ENCODE results near the gene IP6K3. TPM values are rescaled to one million over a fixed set of nuclear protein-coding genes. Genes with fewer than 3 reads are reported as not detected.

Gene IP6K3
- polyA plus RNA-seq, 2 donors, result 0.65 to 0.96 TPM

GRCh38 chr6:33771146-33772081 lies 24.7 kb upstream of the IP6K3 start:
- Histone ChIP-seq H3K4me1 (ENCODE audit: control insufficient read depth in 2 of 2, insufficient read depth in 2 of 2, low read length in 1 of 2) (peaks cover 0 to 15% of the 10 kb centered on the region in 2 donors), H3K36me3 (ENCODE audit: control insufficient read depth in 2 of 2, insufficient read depth in 2 of 2, low read length in 1 of 2) (peaks cover 10 to 27% of the 10 kb centered on the region in 2 donors), H3K4me3 (ENCODE audit: low read depth in 1 of 2, low read length in 2 of 2) (no peak overlapping the region), H3K27ac (ENCODE audit: low read depth in 2 of 2, low read length in 1 of 2) (peak overlapping the region; percentile 56 to 72), H3K27me3 (ENCODE audit: control insufficient read depth in 1 of 2, insufficient read depth in 2 of 2, low read length in 2 of 2) (no peaks in the 10 kb centered on the region), H3K9me3 (ENCODE audit: control insufficient read depth in 2 of 2, insufficient read depth in 1 of 2, low read depth in 1 of 2, low read length in 1 of 2) (peaks cover 0 to 5% of the 10 kb centered on the region in 2 donors)
- WGBS, 2 donors, result 12 to 19% methylated on average over 46 to 47 of the region's 47 CpGs

DNA sequence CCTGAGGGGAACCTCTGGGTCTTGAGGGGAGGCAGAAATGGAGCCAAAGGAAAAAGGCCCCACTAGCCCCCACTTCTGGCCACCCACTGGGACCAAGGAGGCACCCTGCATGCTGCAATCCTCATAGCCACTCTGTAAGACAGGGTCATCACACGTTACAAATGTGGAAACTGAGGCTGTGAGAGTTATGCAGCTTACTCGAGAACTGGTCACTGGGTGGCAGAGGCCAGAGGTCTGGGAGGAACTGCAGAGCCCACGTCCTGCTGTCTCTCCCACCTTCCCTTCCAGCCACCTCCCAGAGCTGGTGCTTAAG lies 24.1 kb upstream of the IP6K3 start:
- no peaks in the 10 kb centered on the region for H3K27me3 ChIP-seq (ENCODE audit: control insufficient read depth in 1 of 2, insufficient read depth in 2 of 2, low read length in 2 of 2)
- WGBS, 2 donors, result 44 to 55% methylated on average over 3 of the region's 3 CpGs
- no peak overlapping the region for H3K4me3 ChIP-seq (ENCODE audit: low read depth in 1 of 2, low read length in 2 of 2)
- peaks cover 7 to 21% of the 10 kb centered on the region in 2 donors for H3K36me3 ChIP-seq (ENCODE audit: control insufficient read depth in 2 of 2, insufficient read depth in 2 of 2, low read length in 1 of 2)
- H3K9me3 ChIP-seq (ENCODE audit: control insufficient read depth in 2 of 2, insufficient read depth in 1 of 2, low read depth in 1 of 2, low read length in 1 of 2), result peaks cover 0 to 5% of the 10 kb centered on the region in 2 donors
- peaks cover 0 to 15% of the 10 kb centered on the region in 2 donors for H3K4me1 ChIP-seq (ENCODE audit: control insufficient read depth in 2 of 2, insufficient read depth in 2 of 2, low read length in 1 of 2)
- H3K27ac ChIP-seq (ENCODE audit: low read depth in 2 of 2, low read length in 1 of 2), result peak overlapping the region; percentile 56 to 61

GRCh38 chr6:33770124-33770832 lies 23.6 kb upstream of the IP6K3 start:
- WGBS, 2 donors, result 33 to 38% methylated on average over 14 of the region's 14 CpGs
- Histone ChIP-seq H3K27me3 (ENCODE audit: control insufficient read depth in 1 of 2, insufficient read depth in 2 of 2, low read length in 2 of 2) (no peaks in the 10 kb centered on the region), H3K4me3 (ENCODE audit: low read depth in 1 of 2, low read length in 2 of 2) (no peak overlapping the region), H3K27ac (ENCODE audit: low read depth in 2 of 2, low read length in 1 of 2) (peak overlapping the region; percentile 56 to 61), H3K36me3 (ENCODE audit: control insufficient read depth in 2 of 2, insufficient read depth in 2 of 2, low read length in 1 of 2) (peaks cover 4 to 18% of the 10 kb centered on the region in 2 donors), H3K9me3 (ENCODE audit: control insufficient read depth in 2 of 2, insufficient read depth in 1 of 2, low read depth in 1 of 2, low read length in 1 of 2) (peaks cover 0 to 5% of the 10 kb centered on the region in 2 donors), H3K4me1 (ENCODE audit: control insufficient read depth in 2 of 2, insufficient read depth in 2 of 2, low read length in 1 of 2) (peaks cover 0 to 15% of the 10 kb centered on the region in 2 donors)

DNA sequence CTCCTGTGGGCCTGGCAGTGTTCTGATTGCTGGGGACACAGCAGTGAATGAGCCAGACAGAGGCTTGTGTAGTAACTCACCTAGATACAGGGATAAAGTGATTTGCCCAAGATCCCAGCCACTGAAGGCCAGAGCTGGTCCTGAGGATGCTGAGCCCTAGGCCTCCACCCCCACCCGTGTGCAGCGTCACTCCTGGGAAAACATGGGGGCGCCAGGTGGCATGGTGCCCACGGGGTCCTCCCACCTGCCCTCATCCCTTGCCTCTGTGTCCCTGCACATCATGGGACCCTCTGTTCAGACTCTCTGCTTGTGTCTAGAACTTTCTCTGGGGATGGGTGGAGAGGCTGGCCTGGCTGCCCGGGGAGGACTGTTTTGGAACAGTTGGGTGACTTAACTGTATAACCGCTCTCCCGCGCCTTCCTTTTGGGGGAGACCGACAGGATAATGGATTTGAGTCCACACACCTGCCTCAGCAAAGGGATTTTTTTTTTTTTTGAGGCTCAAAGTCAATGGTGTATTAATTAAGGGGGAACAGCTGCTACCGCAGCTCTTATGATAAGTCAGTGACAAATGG lies 22.6 kb upstream of the IP6K3 start:
- Histone ChIP-seq H3K4me3 (ENCODE audit: low read depth in 1 of 2, low read length in 2 of 2) (no peak overlapping the region), H3K27me3 (ENCODE audit: control insufficient read depth in 1 of 2, insufficient read depth in 2 of 2, low read length in 2 of 2) (no peaks in the 10 kb centered on the region), H3K36me3 (ENCODE audit: control insufficient read depth in 2 of 2, insufficient read depth in 2 of 2, low read length in 1 of 2) (peaks cover 0 to 11% of the 10 kb centered on the region in 2 donors), H3K4me1 (ENCODE audit: control insufficient read depth in 2 of 2, insufficient read depth in 2 of 2, low read length in 1 of 2) (peaks cover 0 to 15% of the 10 kb centered on the region in 2 donors), H3K27ac (ENCODE audit: low read depth in 2 of 2, low read length in 1 of 2) (no peak overlapping the region), H3K9me3 (ENCODE audit: control insufficient read depth in 2 of 2, insufficient read depth in 1 of 2, low read depth in 1 of 2, low read length in 1 of 2) (peaks cover 0 to 5% of the 10 kb centered on the region in 2 donors)
- 74 to 75% methylated on average over 10 of the region's 10 CpGs for WGBS, 2 donors

GRCh38 chr6:33768644-33769120 lies 22.0 kb upstream of the IP6K3 start:
- Histone ChIP-seq H3K27me3 (ENCODE audit: control insufficient read depth in 1 of 2, insufficient read depth in 2 of 2, low read length in 2 of 2) (no peaks in the 10 kb centered on the region), H3K36me3 (ENCODE audit: control insufficient read depth in 2 of 2, insufficient read depth in 2 of 2, low read length in 1 of 2) (peaks cover 0 to 8% of the 10 kb centered on the region in 2 donors), H3K27ac (ENCODE audit: low read depth in 2 of 2, low read length in 1 of 2) (no peak overlapping the region), H3K4me3 (ENCODE audit: low read depth in 1 of 2, low read length in 2 of 2) (no peak overlapping the region), H3K4me1 (ENCODE audit: control insufficient read depth in 2 of 2, insufficient read depth in 2 of 2, low read length in 1 of 2) (peaks cover 0 to 15% of the 10 kb centered on the region in 2 donors), H3K9me3 (ENCODE audit: control insufficient read depth in 2 of 2, insufficient read depth in 1 of 2, low read depth in 1 of 2, low read length in 1 of 2) (peaks cover 0 to 5% of the 10 kb centered on the region in 2 donors)
- WGBS, 2 donors, result 30 to 33% methylated on average over 7 of the region's 7 CpGs

DNA sequence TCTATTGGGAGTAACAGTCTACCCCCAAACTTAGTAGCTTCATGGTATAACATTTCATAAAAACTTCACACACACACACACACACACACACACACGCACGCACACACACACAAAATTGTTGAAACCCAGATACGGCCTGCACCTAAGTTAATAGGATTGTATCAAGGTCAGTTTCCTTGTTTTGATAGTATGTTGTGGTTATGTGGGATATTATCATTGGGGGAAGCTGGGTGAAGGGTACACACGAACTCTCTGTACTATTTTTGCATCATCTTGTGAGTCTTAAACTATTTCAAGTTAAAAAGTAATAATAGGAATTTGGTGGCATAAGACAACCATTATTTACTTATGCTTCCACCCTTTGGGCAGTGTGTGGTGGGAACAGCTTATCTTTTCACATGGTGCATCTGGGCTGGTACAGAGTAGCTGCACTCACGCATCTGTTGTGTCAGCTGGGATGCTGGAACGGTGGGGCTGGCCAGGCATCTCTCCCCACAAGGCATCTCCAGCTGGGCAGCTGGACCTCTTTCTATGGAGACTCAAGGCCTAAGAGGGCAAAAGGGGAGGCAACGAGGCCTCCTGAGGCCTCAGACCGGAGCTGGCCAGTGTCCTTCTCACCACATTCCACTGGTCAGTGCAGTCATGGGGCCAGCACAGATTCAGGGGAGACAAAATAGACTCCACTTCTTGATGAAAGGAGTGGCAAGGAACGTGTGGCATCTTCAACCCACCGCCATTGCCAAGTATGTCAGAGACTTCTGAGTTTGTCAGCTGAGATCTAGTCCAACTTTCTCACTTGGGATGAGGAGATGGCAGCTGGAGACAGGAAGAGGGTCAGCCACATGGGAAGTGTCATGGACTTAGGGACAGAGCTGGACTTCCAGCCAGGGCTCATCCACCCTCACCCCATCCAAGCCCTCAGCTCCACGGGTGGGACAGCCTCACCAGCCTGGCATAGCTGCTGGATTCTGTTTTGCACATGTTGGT lies 20.5 kb upstream of the IP6K3 start:
- no peaks in the 10 kb centered on the region for H3K36me3 ChIP-seq (ENCODE audit: control insufficient read depth in 2 of 2, insufficient read depth in 2 of 2, low read length in 1 of 2)

DNA sequence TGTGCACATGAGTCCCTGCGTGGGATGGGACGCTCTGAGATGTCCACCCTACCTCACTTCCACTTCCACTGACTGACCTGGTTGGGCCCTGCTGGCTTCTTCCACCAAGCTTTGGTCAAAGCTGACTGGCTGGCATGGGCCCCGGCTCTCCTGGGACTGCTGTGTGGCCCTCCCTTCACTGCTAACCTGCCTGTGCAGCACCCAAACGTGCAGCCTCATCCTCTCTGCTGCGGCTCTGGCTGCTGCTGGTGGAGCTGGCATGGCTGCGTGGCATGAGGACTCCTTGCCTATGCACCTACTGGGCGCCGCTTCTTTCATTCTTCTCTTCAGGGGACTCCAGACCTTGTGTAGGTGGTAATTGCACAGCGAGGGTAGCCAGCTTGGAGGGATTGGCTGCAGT lies 18.7 kb upstream of the IP6K3 start:
- H3K36me3 ChIP-seq (ENCODE audit: control insufficient read depth in 2 of 2, insufficient read depth in 2 of 2, low read length in 1 of 2), result no peaks in the 10 kb centered on the region
- 88 to 91% methylated on average over 9 of the region's 9 CpGs for WGBS, 2 donors
- H3K27me3 ChIP-seq (ENCODE audit: control insufficient read depth in 1 of 2, insufficient read depth in 2 of 2, low read length in 2 of 2), result no peaks in the 10 kb centered on the region
- H3K9me3 ChIP-seq (ENCODE audit: control insufficient read depth in 2 of 2, insufficient read depth in 1 of 2, low read depth in 1 of 2, low read length in 1 of 2), result peaks cover 0 to 5% of the 10 kb centered on the region in 2 donors
- H3K4me3 ChIP-seq (ENCODE audit: low read depth in 1 of 2, low read length in 2 of 2), result no peak overlapping the region
- peaks cover 0 to under 1% of the 10 kb centered on the region in 2 donors for H3K4me1 ChIP-seq (ENCODE audit: control insufficient read depth in 2 of 2, insufficient read depth in 2 of 2, low read length in 1 of 2)
- no peak overlapping the region for H3K27ac ChIP-seq (ENCODE audit: low read depth in 2 of 2, low read length in 1 of 2)

More for the DNA sequence above, 20.5 kb upstream of the IP6K3 start:
- Histone ChIP-seq H3K9me3 (ENCODE audit: control insufficient read depth in 2 of 2, insufficient read depth in 1 of 2, low read depth in 1 of 2, low read length in 1 of 2) (peaks cover 0 to 5% of the 10 kb centered on the region in 2 donors), H3K27me3 (ENCODE audit: control insufficient read depth in 1 of 2, insufficient read depth in 2 of 2, low read length in 2 of 2) (no peaks in the 10 kb centered on the region), H3K4me1 (ENCODE audit: control insufficient read depth in 2 of 2, insufficient read depth in 2 of 2, low read length in 1 of 2) (peaks cover 0 to 11% of the 10 kb centered on the region in 2 donors), H3K4me3 (ENCODE audit: low read depth in 1 of 2, low read length in 2 of 2) (no peak overlapping the region), H3K27ac (ENCODE audit: low read depth in 2 of 2, low read length in 1 of 2) (no peak overlapping the region)
- 76 to 81% methylated on average over 11 of the region's 11 CpGs for WGBS, 2 donors

DNA sequence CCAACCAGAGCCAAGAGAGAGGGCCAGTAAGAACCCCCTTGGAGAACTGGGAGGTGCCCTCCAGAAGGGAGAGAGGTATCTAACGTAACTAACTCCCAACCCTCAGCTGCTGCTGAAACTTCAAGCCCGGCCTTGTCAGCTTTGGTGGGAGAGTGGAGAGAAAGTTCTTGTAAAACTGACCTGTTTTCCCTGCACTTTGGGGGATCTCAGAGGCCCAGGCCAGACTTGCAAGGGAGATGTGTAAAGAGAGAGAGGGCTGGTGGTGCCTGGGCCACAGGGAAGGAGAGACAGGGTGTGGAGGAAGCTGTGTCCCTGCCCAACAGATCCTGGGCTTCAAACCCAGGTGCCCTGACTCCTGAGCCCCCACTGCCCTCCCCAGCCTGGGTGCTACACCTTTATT lies 17.3 kb upstream of the IP6K3 start:
- H3K9me3 ChIP-seq (ENCODE audit: control insufficient read depth in 2 of 2, insufficient read depth in 1 of 2, low read depth in 1 of 2, low read length in 1 of 2), result peaks cover 0 to 5% of the 10 kb centered on the region in 2 donors
- H3K4me3 ChIP-seq (ENCODE audit: low read depth in 1 of 2, low read length in 2 of 2), result no peak overlapping the region
- WGBS, 2 donors, result 81 to 82% methylated on average over 2 of the region's 2 CpGs

More for the DNA sequence above, 17.3 kb upstream of the IP6K3 start:
- Histone ChIP-seq H3K4me1 (ENCODE audit: control insufficient read depth in 2 of 2, insufficient read depth in 2 of 2, low read length in 1 of 2) (no peaks in the 10 kb centered on the region), H3K27me3 (ENCODE audit: control insufficient read depth in 1 of 2, insufficient read depth in 2 of 2, low read length in 2 of 2) (no peaks in the 10 kb centered on the region), H3K36me3 (ENCODE audit: control insufficient read depth in 2 of 2, insufficient read depth in 2 of 2, low read length in 1 of 2) (no peaks in the 10 kb centered on the region), H3K27ac (ENCODE audit: low read depth in 2 of 2, low read length in 1 of 2) (no peak overlapping the region)

Measured in esophagus (tissue), 2 donors.